H1 (cell line): Measurements from ENCODE around the gene TLR10.

Experiments used
- BRCA1 ChIP-seq: IDR thresholded peaks from 2 replicates; pipeline ENCODE4 v1.6.1; 2012; ENCODE audit warnings: low read depth, low read length, improper control_type of control experiment
- CBX5 ChIP-seq: fragments of 300-800, 300-1000 bp; sonication (generic); IDR thresholded peaks from 2 replicates; pipeline ENCODE4 v1.7.1; 2016; ENCODE audit warnings: antibody characterized with exemption, low read length, low read depth
- CBX8 ChIP-seq: fragments of 300-800, 300-1000 bp; sonication (generic); IDR thresholded peaks from 2 replicates; pipeline ENCODE4 v1.7.1; 2016; ENCODE audit warnings: low read depth, low read length, borderline replicate concordance
- GABPA ChIP-seq: IDR thresholded peaks from 2 replicates; pipeline ENCODE4 v1.6.1; 2011; ENCODE audit warnings: mild to moderate bottlenecking, low read length, moderate library complexity, borderline replicate concordance; ENCODE audit not compliant: insufficient read depth
- JUN ChIP-seq: IDR thresholded peaks from 2 replicates; pipeline ENCODE4 v1.6.1; 2011; ENCODE audit warnings: low read depth, mild to moderate bottlenecking, improper control_type of control experiment, low read length
- POLR2A ChIP-seq, 2 experiments: IDR thresholded peaks; 1 replicate in 1 of 2; 2 replicates in 1 of 2; pipeline ENCODE4 v1.6.1; 2011; ENCODE audit warnings: low read depth in 2 of 2, low read length in 2 of 2, mild to moderate bottlenecking in 2 of 2; ENCODE audit errors: control extremely low read depth in 1 of 2
- POLR2AphosphoS5 ChIP-seq: IDR thresholded peaks from 2 replicates; pipeline ENCODE4 v1.6.1; 2011; ENCODE audit warnings: low read depth, low read length
- RNF2 ChIP-seq: fragments of 200-900, 300-1000 bp; sonication (generic); IDR thresholded peaks from 2 replicates; pipeline ENCODE4 v1.7.1; 2016; ENCODE audit warnings: borderline replicate concordance, low read depth, mild to moderate bottlenecking, antibody characterized with exemption, low read length; ENCODE audit not compliant: poor library complexity, severe bottlenecking; ENCODE audit errors: missing control alignments
- SP2 ChIP-seq: IDR thresholded peaks from 2 replicates; pipeline ENCODE4 v1.6.1; 2012; ENCODE audit warnings: mild to moderate bottlenecking, low read length, inconsistent platforms
- SRF ChIP-seq: IDR thresholded peaks from 2 replicates; pipeline ENCODE4 v1.6.1; 2011; ENCODE audit warnings: mild to moderate bottlenecking, low read depth, low read length, moderate library complexity
- SUZ12 ChIP-seq: fragments of 200-600 bp; sonication (generic); IDR thresholded peaks from 2 replicates; pipeline ENCODE4 v1.6.1; 2012; ENCODE audit warnings: mild to moderate bottlenecking, inconsistent platforms, low read length, moderate library complexity, mixed read lengths
- TF ChIP-seq, protein P1 (sequence below), 3 experiments: IDR thresholded peaks; 1 replicate in 2 of 3; 2 replicates in 1 of 3; pipeline versions ENCODE4 v1.5.1 to v1.6.1; 2011; ENCODE audit warnings: low read length in 3 of 3, mild to moderate bottlenecking in 3 of 3, inconsistent platforms in 2 of 3, low read depth in 1 of 3, moderate library complexity in 1 of 3; ENCODE audit not compliant: insufficient read depth in 1 of 3; ENCODE audit errors: control extremely low read depth in 1 of 3

DNA sequence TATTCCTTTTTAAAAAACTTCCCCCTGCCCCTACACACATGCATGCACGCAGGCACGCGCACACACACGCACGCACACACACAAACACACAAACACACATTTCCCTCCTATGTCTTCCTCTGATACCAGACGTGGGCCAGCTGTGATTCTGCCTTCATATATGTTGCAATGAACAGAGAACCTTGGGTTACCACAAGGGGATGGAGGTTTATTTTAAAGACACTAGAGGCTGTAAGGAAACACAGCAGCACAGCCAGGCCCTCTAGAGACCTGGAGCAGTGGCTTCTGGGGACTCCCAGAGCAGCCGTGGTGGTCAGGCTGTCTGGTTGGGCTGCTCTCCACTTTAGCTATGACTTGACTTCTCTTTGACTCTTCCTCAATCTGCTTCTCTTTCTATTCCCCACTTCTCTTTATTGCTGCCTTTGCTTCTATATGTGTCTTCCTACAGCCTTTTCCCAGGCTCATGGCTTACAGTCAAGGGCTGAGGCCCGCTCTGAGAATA lies 3.2 kb upstream of the TLR10 start:
- no peak for TF ChIP-seq CBX8
- TF ChIP-seq, protein P1, sequence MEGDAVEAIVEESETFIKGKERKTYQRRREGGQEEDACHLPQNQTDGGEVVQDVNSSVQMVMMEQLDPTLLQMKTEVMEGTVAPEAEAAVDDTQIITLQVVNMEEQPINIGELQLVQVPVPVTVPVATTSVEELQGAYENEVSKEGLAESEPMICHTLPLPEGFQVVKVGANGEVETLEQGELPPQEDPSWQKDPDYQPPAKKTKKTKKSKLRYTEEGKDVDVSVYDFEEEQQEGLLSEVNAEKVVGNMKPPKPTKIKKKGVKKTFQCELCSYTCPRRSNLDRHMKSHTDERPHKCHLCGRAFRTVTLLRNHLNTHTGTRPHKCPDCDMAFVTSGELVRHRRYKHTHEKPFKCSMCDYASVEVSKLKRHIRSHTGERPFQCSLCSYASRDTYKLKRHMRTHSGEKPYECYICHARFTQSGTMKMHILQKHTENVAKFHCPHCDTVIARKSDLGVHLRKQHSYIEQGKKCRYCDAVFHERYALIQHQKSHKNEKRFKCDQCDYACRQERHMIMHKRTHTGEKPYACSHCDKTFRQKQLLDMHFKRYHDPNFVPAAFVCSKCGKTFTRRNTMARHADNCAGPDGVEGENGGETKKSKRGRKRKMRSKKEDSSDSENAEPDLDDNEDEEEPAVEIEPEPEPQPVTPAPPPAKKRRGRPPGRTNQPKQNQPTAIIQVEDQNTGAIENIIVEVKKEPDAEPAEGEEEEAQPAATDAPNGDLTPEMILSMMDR (IDR thresholded peaks at IDR 0.05; ENCODE audit: control extremely low read depth in 1 of 3, insufficient read depth in 1 of 3, low read depth in 1 of 3, low read length in 3 of 3): no peak
- no peak for TF ChIP-seq RNF2
- TF ChIP-seq SP2: no peak
- TF ChIP-seq POLR2AphosphoS5: no peak
- TF ChIP-seq POLR2A (IDR thresholded peaks at IDR 0.05; ENCODE audit: control extremely low read depth in 1 of 2, low read depth in 2 of 2, low read length in 2 of 2): no peak
- no peak for TF ChIP-seq SRF
- TF ChIP-seq SUZ12: no peak
- no peak for TF ChIP-seq CBX5
- no peak for TF ChIP-seq JUN
- TF ChIP-seq BRCA1: no peak
- TF ChIP-seq GABPA: no peak
